ENCODE measurements around the gene CASZ1.

Gene CASZ1

DNA sequence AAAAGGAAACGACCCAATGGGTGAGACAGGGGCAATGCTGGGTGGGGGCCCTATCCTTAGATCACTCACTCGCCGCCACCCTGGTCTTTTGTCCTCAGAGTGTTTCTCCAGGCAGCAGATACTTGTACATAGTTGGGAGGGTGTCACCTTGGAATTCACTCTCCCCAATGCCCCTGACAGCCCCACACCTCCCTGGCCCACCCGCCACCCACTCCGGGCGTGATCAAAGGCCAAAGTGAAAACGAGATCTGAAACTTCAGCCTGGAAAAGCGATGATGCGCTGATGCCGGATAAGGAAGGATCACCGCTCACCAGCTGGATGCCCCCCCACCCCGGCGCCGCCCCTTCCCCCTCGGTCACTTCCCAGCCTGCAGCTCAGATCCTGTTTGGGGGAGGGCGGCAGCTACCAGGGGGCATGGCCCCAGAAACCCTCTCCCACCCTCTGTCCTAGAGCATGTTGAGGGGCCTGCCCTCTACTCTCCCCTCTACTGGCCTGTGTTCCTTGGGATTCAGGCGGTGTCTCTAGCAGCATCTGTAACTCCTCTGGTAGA is 33.6 kb upstream of the CASZ1 start:
- H3K9ac ChIP-seq (ENCODE audit: low read depth, low read length): no peak overlapping the region
- H3K4me2 ChIP-seq (ENCODE audit: insufficient read depth, low read length): no peak overlapping the region
- no peaks in the 10 kb centered on the region for H3K9me3 ChIP-seq (ENCODE audit: insufficient read depth, low read length, severe bottlenecking)
- TF ChIP-seq EZH2 (IDR thresholded peaks at IDR 0.05; ENCODE audit: borderline replicate concordance, low read depth, low read length, severe bottlenecking) (no peak), CTCF (IDR thresholded peaks at IDR 0.05; ENCODE audit: borderline replicate concordance, extremely low read depth, low read length, poor library complexity, severe bottlenecking) (no peak)
- no peaks in the 10 kb centered on the region for H3K36me3 ChIP-seq (ENCODE audit: insufficient read depth, low read length)
- no peak overlapping the region for H3K4me3 ChIP-seq (ENCODE audit: low read depth in 1 of 2, low read length in 2 of 2)
- H3K27me3 ChIP-seq (ENCODE audit: insufficient read depth, low read length, poor library complexity): no peaks in the 10 kb centered on the region
- DNase-seq: no peak
- H3K27ac ChIP-seq (ENCODE audit: low read length): no peak overlapping the region
- H3K4me1 ChIP-seq (ENCODE audit: insufficient read depth, low read length): no peaks in the 10 kb centered on the region
- H3K79me2 ChIP-seq (ENCODE audit: insufficient read depth, low read length): no peaks in the 10 kb centered on the region
- no peak overlapping the region for H2AFZ ChIP-seq (ENCODE audit: low read depth, low read length)
- ATAC-seq (ENCODE audit: insufficient read depth, low read depth): no peak
- H4K20me1 ChIP-seq (ENCODE audit: insufficient read depth, low read length): no peaks in the 10 kb centered on the region

DNA sequence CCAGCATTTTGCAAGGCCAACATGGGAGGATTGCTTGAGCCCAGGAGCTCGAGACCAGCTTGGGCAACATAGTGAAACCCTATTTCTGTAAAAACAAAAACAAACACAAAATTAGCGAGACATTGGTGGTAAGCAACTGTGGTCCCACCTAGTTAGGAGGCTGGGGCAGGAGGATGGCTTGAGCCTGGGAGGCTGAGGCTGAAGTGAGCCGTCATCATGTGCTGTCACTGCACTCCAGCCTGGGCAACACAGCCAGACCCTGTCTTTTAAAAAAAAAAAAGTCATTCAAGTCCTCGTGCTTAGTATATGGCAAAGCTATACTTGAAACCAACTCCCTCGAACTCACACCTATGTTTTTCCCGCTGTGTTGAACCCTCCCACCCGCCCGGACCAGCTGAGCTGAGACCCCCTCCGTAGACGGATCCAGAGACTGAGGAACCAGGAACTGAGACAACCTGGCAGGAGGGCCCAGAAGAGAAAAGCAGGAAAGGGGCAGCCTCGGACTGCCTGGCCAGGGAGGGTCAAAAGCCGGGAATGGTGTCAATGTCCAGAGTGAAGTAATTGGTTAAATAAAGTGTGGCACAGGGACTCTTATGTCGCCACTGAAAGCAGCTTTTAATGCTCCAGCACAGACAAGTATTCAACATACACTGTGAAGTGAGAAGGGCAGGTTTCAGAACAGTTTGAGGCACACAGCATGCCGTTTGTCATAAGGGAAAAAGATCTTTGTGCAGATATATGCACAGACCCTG is 32.8 kb upstream of the CASZ1 start:
- DNase-seq: no peak
- H3K79me2 ChIP-seq (ENCODE audit: insufficient read depth, low read length): no peaks in the 10 kb centered on the region
- no peaks in the 10 kb centered on the region for H4K20me1 ChIP-seq (ENCODE audit: insufficient read depth, low read length)
- H3K4me2 ChIP-seq (ENCODE audit: insufficient read depth, low read length): no peak overlapping the region
- no peaks in the 10 kb centered on the region for H3K27me3 ChIP-seq (ENCODE audit: insufficient read depth, low read length, poor library complexity)
- no peak for ATAC-seq (ENCODE audit: insufficient read depth, low read depth)
- H3K9ac ChIP-seq (ENCODE audit: low read depth, low read length): no peak overlapping the region
- H3K36me3 ChIP-seq (ENCODE audit: insufficient read depth, low read length): no peaks in the 10 kb centered on the region
- H3K4me3 ChIP-seq (ENCODE audit: low read depth in 1 of 2, low read length in 2 of 2): no peak overlapping the region
- no peak overlapping the region for H3K27ac ChIP-seq (ENCODE audit: low read length)
- no peak overlapping the region for H2AFZ ChIP-seq (ENCODE audit: low read depth, low read length)
- TF ChIP-seq CTCF (IDR thresholded peaks at IDR 0.05; ENCODE audit: borderline replicate concordance, extremely low read depth, low read length, poor library complexity, severe bottlenecking) (no peak), EZH2 (IDR thresholded peaks at IDR 0.05; ENCODE audit: borderline replicate concordance, low read depth, low read length, severe bottlenecking) (no peak)
- H3K9me3 ChIP-seq (ENCODE audit: insufficient read depth, low read length, severe bottlenecking): no peaks in the 10 kb centered on the region
- no peaks in the 10 kb centered on the region for H3K4me1 ChIP-seq (ENCODE audit: insufficient read depth, low read length)

DNA sequence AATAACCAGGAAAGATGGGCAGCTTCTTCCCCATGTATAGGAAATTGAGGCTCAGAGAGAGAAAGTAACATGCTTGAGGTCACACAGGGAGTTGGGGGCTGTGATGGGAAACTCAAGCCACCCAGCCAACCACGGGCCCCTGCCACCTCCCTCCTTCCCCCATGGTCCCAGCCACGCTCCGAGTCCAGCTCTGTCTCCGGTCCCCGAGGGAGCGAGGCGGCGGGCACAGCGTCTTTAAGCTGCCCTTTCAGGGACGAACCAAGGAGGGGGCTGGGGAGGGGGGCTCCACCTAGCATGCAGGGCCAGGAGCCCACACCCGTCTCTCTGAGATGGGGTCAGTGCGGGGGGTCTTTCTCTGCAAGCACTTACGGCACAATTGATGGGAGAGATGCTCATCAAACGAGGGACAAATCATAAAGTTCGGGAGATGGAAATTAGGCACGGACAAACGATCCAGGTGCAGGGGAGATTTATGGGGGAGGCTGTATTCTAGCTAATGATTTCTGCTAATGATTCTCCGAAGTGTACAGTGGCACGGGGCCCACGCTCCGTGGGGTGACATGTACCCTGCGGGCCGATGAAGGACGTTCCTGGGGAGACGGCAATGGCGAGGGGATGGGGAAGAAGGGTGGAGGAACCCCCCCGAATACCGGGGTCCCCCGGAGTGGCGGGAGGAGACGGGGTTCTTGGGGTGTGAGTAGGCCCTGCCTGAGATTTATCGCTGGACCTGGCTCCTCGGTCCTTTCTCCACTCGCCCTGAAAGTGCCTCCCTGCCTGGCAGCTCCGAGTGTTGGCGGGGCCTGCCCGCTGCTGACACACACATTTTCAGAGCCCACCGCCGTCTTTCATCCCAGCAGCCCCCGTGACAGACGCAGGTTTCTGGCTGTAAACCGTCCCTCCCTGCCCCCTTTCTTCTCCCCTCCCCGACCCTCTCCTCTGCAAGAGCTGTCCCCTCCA is 31.2 kb upstream of the CASZ1 start:
- no peaks in the 10 kb centered on the region for H3K36me3 ChIP-seq (ENCODE audit: insufficient read depth, low read length)
- no peaks in the 10 kb centered on the region for H3K4me1 ChIP-seq (ENCODE audit: insufficient read depth, low read length)
- H2AFZ ChIP-seq (ENCODE audit: low read depth, low read length): no peak overlapping the region
- no peak for DNase-seq
- no peaks in the 10 kb centered on the region for H4K20me1 ChIP-seq (ENCODE audit: insufficient read depth, low read length)
- H3K27ac ChIP-seq (ENCODE audit: low read length): no peak overlapping the region
- no peak for ATAC-seq (ENCODE audit: insufficient read depth, low read depth)
- H3K9ac ChIP-seq (ENCODE audit: low read depth, low read length): no peak overlapping the region
- H3K27me3 ChIP-seq (ENCODE audit: insufficient read depth, low read length, poor library complexity): peaks cover 2% of the 10 kb centered on the region
- H3K4me3 ChIP-seq (ENCODE audit: low read depth in 1 of 2, low read length in 2 of 2): no peak overlapping the region
- no peaks in the 10 kb centered on the region for H3K79me2 ChIP-seq (ENCODE audit: insufficient read depth, low read length)
- TF ChIP-seq CTCF (IDR thresholded peaks at IDR 0.05; ENCODE audit: borderline replicate concordance, extremely low read depth, low read length, poor library complexity, severe bottlenecking) (no peak), EZH2 (IDR thresholded peaks at IDR 0.05; ENCODE audit: borderline replicate concordance, low read depth, low read length, severe bottlenecking) (no peak)
- no peaks in the 10 kb centered on the region for H3K9me3 ChIP-seq (ENCODE audit: insufficient read depth, low read length, severe bottlenecking)
- H3K4me2 ChIP-seq (ENCODE audit: insufficient read depth, low read length): no peak overlapping the region

Measured in DND-41 (cell line).